Hepatocyte (in vitro differentiated cells): ENCODE results near the gene TIMM22.

Source experiments
- CTCF ChIP-seq: fragments of 200-600 bp; sonication (generic); IDR thresholded peaks from 2 replicates; pipeline ENCODE4 v1.5.1; 2016; ENCODE audit warnings: antibody characterized with exemption, mild to moderate bottlenecking; ENCODE audit not compliant: poor library complexity
- EZH2 ChIP-seq: fragments of 200-600 bp; sonication (generic); IDR thresholded peaks from 2 replicates; pipeline ENCODE4 v1.6.1; 2016; ENCODE audit warnings: antibody characterized with exemption, mild to moderate bottlenecking, borderline replicate concordance
- EZH2phosphoT487 ChIP-seq: fragments of 200-600 bp; sonication (generic); IDR thresholded peaks from one replicate; pipeline ENCODE4 v1.6.1; 2018; ENCODE audit warnings: antibody characterized with exemption, mild to moderate bottlenecking, low read depth, moderate library complexity; ENCODE audit not compliant: unreplicated experiment, severe bottlenecking

- TF ChIP-seq CTCF, result no peak
- TF ChIP-seq EZH2, result no peak
- no peak for TF ChIP-seq EZH2phosphoT487
Measured at GRCh38 chr17:973053-973452, 23.9 kb upstream of the TIMM22 start.
